ENCODE results near the gene TMEM202. TPM values are rescaled to one million over a fixed set of nuclear protein-coding genes. Genes with fewer than 3 reads are reported as not detected.
"Not testable (repeated sequence)": the region's sequence is repeated elsewhere in the genome, so short reads cannot be mapped to it uniquely, and the experiment has no call there.

Gene TMEM202
- total and polyA plus RNA-seq, 5 donors from 2014 or later = not detected

GRCh38 chr15:72420576-72420975, 22.5 kb downstream of the TMEM202 start:
- Histone ChIP-seq H3K4me3 (ENCODE audit: low read depth, low read length) (no peak overlapping the region), H3K27ac (ENCODE audit: insufficient read depth, low read length, poor library complexity, severe bottlenecking) (no peak overlapping the region), H3K36me3 (ENCODE audit: control insufficient read depth, insufficient read depth, low read length) (no peaks in the 10 kb centered on the region), H3K4me1 (ENCODE audit: control insufficient read depth, insufficient read depth, low read length, poor library complexity, severe bottlenecking) (no peaks in the 10 kb centered on the region), H3K27me3 (ENCODE audit: control insufficient read depth, insufficient read depth, low read length) (no peaks in the 10 kb centered on the region), H3K9me3 (ENCODE audit: control insufficient read depth in 2 of 2, low read length in 2 of 2) (peaks cover 0 to 4% of the 10 kb centered on the region in 2 experiments)
- H3K27ac Mint-ChIP-seq = no peak overlapping the region
- peaks cover 25% of the 10 kb centered on the region for H3K27me3 Mint-ChIP-seq
- no peaks in the 10 kb centered on the region for H3K36me3 Mint-ChIP-seq
- H3K4me3 Mint-ChIP-seq = no peak overlapping the region
- H3K9me3 Mint-ChIP-seq = peaks cover 1 to 12% (median 6%) of the 10 kb centered on the region in 7 donors
- ATAC-seq (ENCODE audit: low read depth in 2 of 2) (no peak), DNase-seq (no peak)
- H3K4me1 Mint-ChIP-seq = no peaks in the 10 kb centered on the region

- peaks cover 3 to 9% of the 10 kb centered on the region in 2 experiments for H3K9me3 ChIP-seq (ENCODE audit: control insufficient read depth in 2 of 2, low read length in 2 of 2)
- Mint-ChIP-seq H3K27ac (no peak overlapping the region), H3K36me3 (no peaks in the 10 kb centered on the region), H3K27me3 (peaks cover 22% of the 10 kb centered on the region), H3K9me3 (peaks cover 2 to 15% (median 6%) of the 10 kb centered on the region in 7 donors), H3K4me1 (no peaks in the 10 kb centered on the region), H3K4me3 (no peak overlapping the region)
- no peak overlapping the region for H3K27ac ChIP-seq (ENCODE audit: insufficient read depth, low read length, poor library complexity, severe bottlenecking)
- H3K4me3 ChIP-seq (ENCODE audit: low read depth, low read length) = no peak overlapping the region
- peaks cover under 1% of the 10 kb centered on the region for H3K27me3 ChIP-seq (ENCODE audit: control insufficient read depth, insufficient read depth, low read length)
- H3K4me1 ChIP-seq (ENCODE audit: control insufficient read depth, insufficient read depth, low read length, poor library complexity, severe bottlenecking) = no peaks in the 10 kb centered on the region
- no peaks in the 10 kb centered on the region for H3K36me3 ChIP-seq (ENCODE audit: control insufficient read depth, insufficient read depth, low read length)
- no peak for DNase-seq
- no peak for ATAC-seq (ENCODE audit: low read depth in 2 of 2)
Observed at GRCh38 chr15:72421484-72421883, 23.4 kb downstream of the TMEM202 start.

- Histone ChIP-seq H3K9me3 (ENCODE audit: control insufficient read depth in 2 of 2, low read length in 2 of 2) (peaks cover 3 to 14% of the 10 kb centered on the region in 2 experiments), H3K36me3 (ENCODE audit: control insufficient read depth, insufficient read depth, low read length) (no peaks in the 10 kb centered on the region), H3K27ac (ENCODE audit: insufficient read depth, low read length, poor library complexity, severe bottlenecking) (no peak overlapping the region), H3K4me3 (ENCODE audit: low read depth, low read length) (no peak overlapping the region), H3K4me1 (ENCODE audit: control insufficient read depth, insufficient read depth, low read length, poor library complexity, severe bottlenecking) (no peaks in the 10 kb centered on the region), H3K27me3 (ENCODE audit: control insufficient read depth, insufficient read depth, low read length) (peaks cover 3% of the 10 kb centered on the region)
- H3K36me3 Mint-ChIP-seq = no peaks in the 10 kb centered on the region
- H3K4me3 Mint-ChIP-seq = no peak overlapping the region
- peaks cover 4 to 25% (median 14%) of the 10 kb centered on the region in 7 donors for H3K9me3 Mint-ChIP-seq
- no peaks in the 10 kb centered on the region for H3K4me1 Mint-ChIP-seq
- no peak overlapping the region for H3K27ac Mint-ChIP-seq
- peaks cover 10% of the 10 kb centered on the region for H3K27me3 Mint-ChIP-seq
- DNase-seq = no peak
- ATAC-seq (ENCODE audit: low read depth in 2 of 2) = no peak
Observed at GRCh38 chr15:72423256-72423655, 25.2 kb downstream of the TMEM202 start.

GRCh38 chr15:72426753-72427152, 28.6 kb downstream of the TMEM202 start:
- no peak overlapping the region for H3K4me3 ChIP-seq (ENCODE audit: low read depth, low read length)
- no peak for DNase-seq
- no peak overlapping the region for H3K27ac ChIP-seq (ENCODE audit: insufficient read depth, low read length, poor library complexity, severe bottlenecking)
- Mint-ChIP-seq H3K9me3 (peaks cover 4 to 25% (median 14%) of the 10 kb centered on the region in 7 donors), H3K36me3 (no peaks in the 10 kb centered on the region), H3K27me3 (peaks cover 7% of the 10 kb centered on the region), H3K4me1 (no peaks in the 10 kb centered on the region), H3K27ac (peak overlapping the region in 1 of 3 donors; percentile 29), H3K4me3 (no peak overlapping the region)
- H3K4me1 ChIP-seq (ENCODE audit: control insufficient read depth, insufficient read depth, low read length, poor library complexity, severe bottlenecking) = no peaks in the 10 kb centered on the region
- H3K36me3 ChIP-seq (ENCODE audit: control insufficient read depth, insufficient read depth, low read length) = no peaks in the 10 kb centered on the region
- no peak for ATAC-seq (ENCODE audit: low read depth in 2 of 2)
- peaks cover 3 to 14% of the 10 kb centered on the region in 2 experiments for H3K9me3 ChIP-seq (ENCODE audit: control insufficient read depth in 2 of 2, low read length in 2 of 2)
- H3K27me3 ChIP-seq (ENCODE audit: control insufficient read depth, insufficient read depth, low read length) = peaks cover 3% of the 10 kb centered on the region

GRCh38 chr15:72437650-72438316, 39.7 kb downstream of the TMEM202 start:
- H3K4me1 Mint-ChIP-seq = no peaks in the 10 kb centered on the region
- no peak overlapping the region for H3K27ac ChIP-seq (ENCODE audit: insufficient read depth, low read length, poor library complexity, severe bottlenecking)
- no peaks in the 10 kb centered on the region for H3K4me1 ChIP-seq (ENCODE audit: control insufficient read depth, insufficient read depth, low read length, poor library complexity, severe bottlenecking)
- H3K4me3 ChIP-seq (ENCODE audit: low read depth, low read length) = no peak overlapping the region
- peaks cover 27% of the 10 kb centered on the region for H3K27me3 ChIP-seq (ENCODE audit: control insufficient read depth, insufficient read depth, low read length)
- ATAC-seq (ENCODE audit: low read depth in 2 of 2) (no peak), DNase-seq (no peak)
- no peaks in the 10 kb centered on the region for H3K36me3 Mint-ChIP-seq
- peaks cover 18 to 19% of the 10 kb centered on the region in 2 experiments for H3K9me3 ChIP-seq (ENCODE audit: control insufficient read depth in 2 of 2, low read length in 2 of 2)
- peaks cover 46% of the 10 kb centered on the region for H3K27me3 Mint-ChIP-seq
- no peak overlapping the region for H3K4me3 Mint-ChIP-seq
- H3K27ac Mint-ChIP-seq = peak overlapping the region in 1 of 3 donors; percentile 20
- H3K36me3 ChIP-seq (ENCODE audit: control insufficient read depth, insufficient read depth, low read length) = no peaks in the 10 kb centered on the region
- peaks cover 0 to 15% (median 13%) of the 10 kb centered on the region in 7 donors for H3K9me3 Mint-ChIP-seq

- not testable (repeated sequence) for H3K4me1 ChIP-seq (ENCODE audit: control insufficient read depth, insufficient read depth, low read length, poor library complexity, severe bottlenecking); H3K27me3 ChIP-seq (ENCODE audit: control insufficient read depth, insufficient read depth, low read length); ATAC-seq (ENCODE audit: low read depth in 2 of 2); H3K36me3 Mint-ChIP-seq; H3K4me1 Mint-ChIP-seq; H3K27ac Mint-ChIP-seq; DNase-seq; H3K4me3 ChIP-seq (ENCODE audit: low read depth, low read length); H3K27ac ChIP-seq (ENCODE audit: insufficient read depth, low read length, poor library complexity, severe bottlenecking); H3K4me3 Mint-ChIP-seq; H3K9me3 ChIP-seq (ENCODE audit: control insufficient read depth in 2 of 2, low read length in 2 of 2); H3K36me3 ChIP-seq (ENCODE audit: control insufficient read depth, insufficient read depth, low read length); H3K9me3 Mint-ChIP-seq
- peaks cover 37% of the 10 kb centered on the region for H3K27me3 Mint-ChIP-seq
Observed at GRCh38 chr15:72442848-72443247, 44.7 kb downstream of the TMEM202 start.

- no peaks in the 10 kb centered on the region for H3K36me3 Mint-ChIP-seq
- H3K4me3 Mint-ChIP-seq = no peak overlapping the region
- no peak overlapping the region for H3K27ac ChIP-seq (ENCODE audit: insufficient read depth, low read length, poor library complexity, severe bottlenecking)
- H3K4me3 ChIP-seq (ENCODE audit: low read depth, low read length) = no peak overlapping the region
- peaks cover 0 to 9% (median 0%) of the 10 kb centered on the region in 7 donors for H3K9me3 Mint-ChIP-seq
- no peaks in the 10 kb centered on the region for H3K4me1 Mint-ChIP-seq
- peaks cover 14% of the 10 kb centered on the region for H3K27me3 ChIP-seq (ENCODE audit: control insufficient read depth, insufficient read depth, low read length)
- no peaks in the 10 kb centered on the region for H3K4me1 ChIP-seq (ENCODE audit: control insufficient read depth, insufficient read depth, low read length, poor library complexity, severe bottlenecking)
- no peaks in the 10 kb centered on the region for H3K36me3 ChIP-seq (ENCODE audit: control insufficient read depth, insufficient read depth, low read length)
- peaks cover 48% of the 10 kb centered on the region for H3K27me3 Mint-ChIP-seq
- no peak for DNase-seq
- no peak overlapping the region for H3K27ac Mint-ChIP-seq
- ATAC-seq (ENCODE audit: low read depth in 2 of 2) = no peak
- H3K9me3 ChIP-seq (ENCODE audit: control insufficient read depth in 2 of 2, low read length in 2 of 2) = no peaks in the 10 kb centered on the region
Observed at GRCh38 chr15:72445426-72445825, 47.3 kb downstream of the TMEM202 start.

- Histone ChIP-seq H3K27me3 (ENCODE audit: control insufficient read depth, insufficient read depth, low read length) (peaks cover 16% of the 10 kb centered on the region), H3K27ac (ENCODE audit: insufficient read depth, low read length, poor library complexity, severe bottlenecking) (no peak overlapping the region), H3K4me3 (ENCODE audit: low read depth, low read length) (no peak overlapping the region), H3K36me3 (ENCODE audit: control insufficient read depth, insufficient read depth, low read length) (no peaks in the 10 kb centered on the region), H3K4me1 (ENCODE audit: control insufficient read depth, insufficient read depth, low read length, poor library complexity, severe bottlenecking) (no peaks in the 10 kb centered on the region), H3K9me3 (ENCODE audit: control insufficient read depth in 2 of 2, low read length in 2 of 2) (no peaks in the 10 kb centered on the region)
- H3K9me3 Mint-ChIP-seq = peaks cover 0 to 3% (median 0%) of the 10 kb centered on the region in 7 donors
- no peaks in the 10 kb centered on the region for H3K36me3 Mint-ChIP-seq
- H3K27me3 Mint-ChIP-seq = peaks cover 40% of the 10 kb centered on the region
- DNase-seq = no peak
- ATAC-seq (ENCODE audit: low read depth in 2 of 2) = no peak
- H3K27ac Mint-ChIP-seq = no peak overlapping the region
- H3K4me3 Mint-ChIP-seq = no peak overlapping the region
- H3K4me1 Mint-ChIP-seq = no peaks in the 10 kb centered on the region
Observed at GRCh38 chr15:72450805-72451204, 52.7 kb downstream of the TMEM202 start.
